Measurements from ENCODE around the gene OXCT1.
"Not testable (repeated sequence)": the region's sequence is repeated elsewhere in the genome, so short reads cannot be mapped to it uniquely, and the experiment has no call there.

Gene OXCT1

GRCh38 chr5:41874512-41875060 lies 4.4 kb upstream of the OXCT1 start:
- no peak for FAIRE-seq

GRCh38 chr5:41871852-41872251 lies 1.6 kb upstream of the OXCT1 start:
- no peak for DNase-seq (ENCODE audit: low spot score)

More at GRCh38 chr5:41874512-41875060, 4.4 kb upstream of the OXCT1 start:
- no peak for DNase-seq (ENCODE audit: low spot score)

GRCh38 chr5:41870627-41871048 lies 413 bp upstream of the OXCT1 start:
- DNase-seq (ENCODE audit: low spot score) (no peak), FAIRE-seq (no peak)

More at GRCh38 chr5:41871852-41872251, 1.6 kb upstream of the OXCT1 start:
- FAIRE-seq, result no peak

- peak; percentile 70 for DNase-seq (ENCODE audit: low spot score)
- no peak for FAIRE-seq
Measured at GRCh38 chr5:41869151-41869723, 988 bp downstream of the OXCT1 start.

GRCh38 chr5:41863871-41864486 lies 6.2 kb downstream of the OXCT1 start:
- DNase-seq (ENCODE audit: low spot score) (no peak), FAIRE-seq (no peak)

- FAIRE-seq, result no peak
- no peak for DNase-seq (ENCODE audit: low spot score)
Measured at GRCh38 chr5:41858890-41859289, 11.3 kb downstream of the OXCT1 start.

- FAIRE-seq (no peak), DNase-seq (ENCODE audit: low spot score) (no peak)
Measured at GRCh38 chr5:41857989-41858388, 12.2 kb downstream of the OXCT1 start.

- FAIRE-seq (no peak), DNase-seq (ENCODE audit: low spot score) (peak; percentile 74)
Measured at GRCh38 chr5:41856644-41857491, 13.4 kb downstream of the OXCT1 start.

- FAIRE-seq, result no peak
- no peak for DNase-seq (ENCODE audit: low spot score)
Measured at GRCh38 chr5:41852293-41852692, 17.9 kb downstream of the OXCT1 start.

GRCh38 chr5:41851116-41851515 lies 19.1 kb downstream of the OXCT1 start:
- DNase-seq (ENCODE audit: low spot score) (no peak), FAIRE-seq (no peak)

GRCh38 chr5:41848983-41849382 lies 21.2 kb downstream of the OXCT1 start:
- no peak for FAIRE-seq
- DNase-seq (ENCODE audit: low spot score), result no peak

GRCh38 chr5:41845751-41846150 lies 24.5 kb downstream of the OXCT1 start:
- FAIRE-seq; DNase-seq (ENCODE audit: low spot score): not testable (repeated sequence)

GRCh38 chr5:41844502-41844901 lies 25.7 kb downstream of the OXCT1 start:
- FAIRE-seq, result no peak
- no peak for DNase-seq (ENCODE audit: low spot score)

- FAIRE-seq (no peak), DNase-seq (ENCODE audit: low spot score) (peak; percentile 35)
Measured at GRCh38 chr5:41843456-41844370, 26.5 kb downstream of the OXCT1 start.

GRCh38 chr5:41842777-41843176 lies 27.4 kb downstream of the OXCT1 start:
- DNase-seq (ENCODE audit: low spot score), result no peak
- no peak for FAIRE-seq

- DNase-seq (ENCODE audit: low spot score) (no peak), FAIRE-seq (no peak)
Measured at GRCh38 chr5:41841325-41841724, 28.9 kb downstream of the OXCT1 start.

GRCh38 chr5:41840251-41840650 lies 30.0 kb downstream of the OXCT1 start:
- FAIRE-seq (no peak), DNase-seq (ENCODE audit: low spot score) (no peak)

- DNase-seq (ENCODE audit: low spot score) (no peak), FAIRE-seq (no peak)
Measured at GRCh38 chr5:41837793-41838192, 32.4 kb downstream of the OXCT1 start.

GRCh38 chr5:41835645-41836044 lies 34.6 kb downstream of the OXCT1 start:
- DNase-seq (ENCODE audit: low spot score) (peak; percentile 63), FAIRE-seq (peak; percentile 90)

GRCh38 chr5:41834506-41834905 lies 35.7 kb downstream of the OXCT1 start:
- FAIRE-seq, result no peak
- DNase-seq (ENCODE audit: low spot score), result no peak

- no peak for FAIRE-seq
Measured at GRCh38 chr5:41832430-41832829, 37.8 kb downstream of the OXCT1 start.

More at GRCh38 chr5:41832430-41832829, 37.8 kb downstream of the OXCT1 start:
- DNase-seq (ENCODE audit: low spot score), result no peak
